GM13977 (cell line): ENCODE data around the gene IL1RAPL2.

ENCODE experiments used
- DNase-seq: peaks from one replicate; pipeline ENCODE4 v3.0.0; 2012; ENCODE audit warnings: low spot score
- CTCF ChIP-seq: IDR thresholded peaks from 2 replicates; pipeline ENCODE4 v1.5.1; 2012; ENCODE audit warnings: mild to moderate bottlenecking, control low read depth; ENCODE audit not compliant: insufficient read depth; ENCODE audit errors: extremely low read depth, missing control alignments
- in situ Hi-C: fragments of 300-500 bp; cut with MboI; formaldehyde crosslinking; loops from one replicate; pipeline ENCODE4 v1.12.0; 2022; ENCODE audit warnings: low sequenced_read_pairs, low pct_unique_long_range_greater_than_20kb, mixed read lengths, inconsistent platforms; ENCODE audit not compliant: unreplicated experiment

IL1RAPL2 gene

GRCh38 chrX:105483011-105483410, 917.0 kb downstream of the IL1RAPL2 start:
- in situ Hi-C loops = no loop called here
- no peak for DNase-seq
- TF ChIP-seq CTCF = no peak

GRCh38 chrX:105488716-105489115, 922.7 kb downstream of the IL1RAPL2 start:
- no peak for TF ChIP-seq CTCF
- in situ Hi-C loops = no loop called here

GRCh38 chrX:105495376-105495775, 929.4 kb downstream of the IL1RAPL2 start:
- TF ChIP-seq CTCF = no peak
- DNase-seq = no peak
- in situ Hi-C loops = no loop called here

More at GRCh38 chrX:105488716-105489115, 922.7 kb downstream of the IL1RAPL2 start:
- DNase-seq = no peak

- in situ Hi-C loops = no loop called here
These were observed 936.3 kb downstream of the IL1RAPL2 start for GRCh38 chrX:105502336-105502735.

GRCh38 chrX:105515561-105515960, 949.6 kb downstream of the IL1RAPL2 start:
- no peak for DNase-seq
- TF ChIP-seq CTCF = no peak
- in situ Hi-C loops = no loop called here

More at GRCh38 chrX:105502336-105502735, 936.3 kb downstream of the IL1RAPL2 start:
- DNase-seq = no peak
- no peak for TF ChIP-seq CTCF

- in situ Hi-C loops = no loop called here
- no peak for TF ChIP-seq CTCF
- no peak for DNase-seq
These were observed 960.4 kb downstream of the IL1RAPL2 start for GRCh38 chrX:105526431-105526830.

GRCh38 chrX:105527759-105528158, 961.8 kb downstream of the IL1RAPL2 start:
- no peak for TF ChIP-seq CTCF
- in situ Hi-C loops = no loop called here
- no peak for DNase-seq
